ENCODE data around the gene ABCC8. TPM values are rescaled to one million over a fixed set of nuclear protein-coding genes. Genes with fewer than 3 reads are reported as not detected.

Gene ABCC8
- total and polyA plus RNA-seq, 9 of the 15 experiments (the other 6 are each of a cell fraction or from before 2014, with no cell fraction given): not detected

DNA sequence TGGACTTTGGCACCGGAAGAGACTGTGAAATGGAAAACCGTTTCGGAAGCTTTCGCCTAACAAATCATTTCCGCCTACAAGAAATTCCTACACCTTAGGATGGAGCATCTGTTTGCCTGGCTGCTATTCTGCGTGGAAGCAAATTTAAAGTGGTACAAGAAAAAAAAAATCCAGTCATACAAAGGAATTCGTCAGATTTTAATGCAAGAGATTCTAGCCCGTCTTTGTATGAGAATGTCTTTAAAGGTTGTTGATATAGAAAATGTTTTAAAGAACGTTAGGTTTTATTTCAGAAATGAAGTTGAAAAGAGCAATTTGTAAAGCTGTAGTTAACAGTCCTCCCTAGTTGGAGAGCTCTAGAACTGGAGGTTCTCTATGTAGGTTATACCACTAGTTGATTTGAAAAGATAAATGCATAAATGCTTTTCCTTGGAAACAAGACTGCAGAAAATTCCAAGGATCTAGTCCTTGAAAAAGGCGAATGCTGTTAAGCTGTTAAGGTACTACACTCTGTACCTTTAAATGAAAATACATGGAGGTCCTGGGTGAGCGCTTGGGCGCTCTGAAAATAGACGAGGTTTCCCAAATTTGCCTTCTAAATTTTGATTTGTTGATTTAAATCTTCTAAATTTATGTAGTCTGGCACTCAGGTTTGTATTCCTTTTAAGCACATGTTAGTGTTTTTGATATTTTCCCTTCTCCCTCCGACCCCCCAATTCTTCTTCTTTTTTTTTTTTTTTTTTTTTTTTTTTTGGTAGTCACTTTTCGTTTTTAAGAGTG lies 122.6 kb downstream of the ABCC8 start (continued):
- TF ChIP-seq ARID4B (CRISPR knock-in tag; IDR thresholded peaks at IDR 0.05) (peak; percentile 19; the same call in 1 of the 2 replicates), MAFF (IDR thresholded peaks at IDR 0.05; ENCODE audit: low read length) (no peak), NFXL1 (CRISPR knock-in tag; IDR thresholded peaks at IDR 0.05) (no peak), SPI1 (IDR thresholded peaks at IDR 0.05; ENCODE audit: borderline replicate concordance, low read depth, low read length) (no peak), MNT (conservative IDR thresholded peaks at IDR 0.05) (0 out of 4 replicates have a peak, but pooled peaks of 1 of the 2 experiments have one; percentile 22), COPS2 (conservative IDR thresholded peaks at IDR 0.05) (no peak), HNRNPUL1 (IDR thresholded peaks at IDR 0.05; ENCODE audit: low read length) (no peak), TAL1 (IDR thresholded peaks at IDR 0.05) (no peak), CTCF (IDR thresholded peaks at IDR 0.05 in 2 of 3, conservative IDR thresholded peaks at IDR 0.05 in 1 of 3; ENCODE audit: insufficient read depth in 2 of 3, low read depth in 1 of 3, low read length in 3 of 3) (no peak), HSF4 (CRISPR knock-in tag; IDR thresholded peaks at IDR 0.05; ENCODE audit: borderline replicate concordance) (no peak), ZNF644 (tag; IDR thresholded peaks at IDR 0.05; ENCODE audit: low read depth) (no peak)
- TF ChIP-seq, protein P1, sequence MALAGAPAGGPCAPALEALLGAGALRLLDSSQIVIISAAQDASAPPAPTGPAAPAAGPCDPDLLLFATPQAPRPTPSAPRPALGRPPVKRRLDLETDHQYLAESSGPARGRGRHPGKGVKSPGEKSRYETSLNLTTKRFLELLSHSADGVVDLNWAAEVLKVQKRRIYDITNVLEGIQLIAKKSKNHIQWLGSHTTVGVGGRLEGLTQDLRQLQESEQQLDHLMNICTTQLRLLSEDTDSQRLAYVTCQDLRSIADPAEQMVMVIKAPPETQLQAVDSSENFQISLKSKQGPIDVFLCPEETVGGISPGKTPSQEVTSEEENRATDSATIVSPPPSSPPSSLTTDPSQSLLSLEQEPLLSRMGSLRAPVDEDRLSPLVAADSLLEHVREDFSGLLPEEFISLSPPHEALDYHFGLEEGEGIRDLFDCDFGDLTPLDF (CRISPR knock-in tag; IDR thresholded peaks at IDR 0.05): no peak
- TF ChIP-seq, protein P2, sequence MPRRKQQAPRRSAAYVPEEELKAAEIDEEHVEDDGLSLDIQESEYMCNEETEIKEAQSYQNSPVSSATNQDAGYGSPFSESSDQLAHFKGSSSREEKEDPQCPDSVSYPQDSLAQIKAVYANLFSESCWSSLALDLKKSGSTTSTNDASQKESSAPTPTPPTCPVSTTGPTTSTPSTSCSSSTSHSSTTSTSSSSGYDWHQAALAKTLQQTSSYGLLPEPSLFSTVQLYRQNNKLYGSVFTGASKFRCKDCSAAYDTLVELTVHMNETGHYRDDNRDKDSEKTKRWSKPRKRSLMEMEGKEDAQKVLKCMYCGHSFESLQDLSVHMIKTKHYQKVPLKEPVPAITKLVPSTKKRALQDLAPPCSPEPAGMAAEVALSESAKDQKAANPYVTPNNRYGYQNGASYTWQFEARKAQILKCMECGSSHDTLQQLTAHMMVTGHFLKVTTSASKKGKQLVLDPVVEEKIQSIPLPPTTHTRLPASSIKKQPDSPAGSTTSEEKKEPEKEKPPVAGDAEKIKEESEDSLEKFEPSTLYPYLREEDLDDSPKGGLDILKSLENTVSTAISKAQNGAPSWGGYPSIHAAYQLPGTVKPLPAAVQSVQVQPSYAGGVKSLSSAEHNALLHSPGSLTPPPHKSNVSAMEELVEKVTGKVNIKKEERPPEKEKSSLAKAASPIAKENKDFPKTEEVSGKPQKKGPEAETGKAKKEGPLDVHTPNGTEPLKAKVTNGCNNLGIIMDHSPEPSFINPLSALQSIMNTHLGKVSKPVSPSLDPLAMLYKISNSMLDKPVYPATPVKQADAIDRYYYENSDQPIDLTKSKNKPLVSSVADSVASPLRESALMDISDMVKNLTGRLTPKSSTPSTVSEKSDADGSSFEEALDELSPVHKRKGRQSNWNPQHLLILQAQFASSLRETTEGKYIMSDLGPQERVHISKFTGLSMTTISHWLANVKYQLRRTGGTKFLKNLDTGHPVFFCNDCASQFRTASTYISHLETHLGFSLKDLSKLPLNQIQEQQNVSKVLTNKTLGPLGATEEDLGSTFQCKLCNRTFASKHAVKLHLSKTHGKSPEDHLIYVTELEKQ (CRISPR knock-in tag; IDR thresholded peaks at IDR 0.05): no peak
